ENCODE results near the gene KLK15.

DNA sequence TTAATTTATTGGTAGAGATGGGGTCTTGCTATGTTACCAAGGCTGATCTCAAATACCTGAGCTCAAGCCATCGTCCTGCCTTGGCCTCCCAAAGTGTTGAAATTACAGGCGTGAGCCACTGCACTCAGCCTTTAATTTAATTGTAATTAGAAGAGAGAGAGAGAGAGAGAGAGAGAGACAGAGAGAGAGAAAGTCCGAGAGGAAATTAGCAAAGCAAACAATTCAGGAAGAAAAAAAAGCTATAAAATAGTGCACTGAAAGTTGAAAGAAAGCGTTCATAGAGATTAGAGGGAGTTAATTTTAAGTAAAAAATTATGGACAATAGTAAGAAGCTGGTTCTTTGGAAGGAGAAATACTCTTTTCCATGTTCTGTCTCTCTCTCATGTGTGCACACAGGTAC lies 56.1 kb downstream of the KLK15 start:
- TF ChIP-seq ZZZ3 (CRISPR knock-in tag; IDR thresholded peaks at IDR 0.05; ENCODE audit: borderline replicate concordance) (no peak), REXO4 (CRISPR knock-in tag; IDR thresholded peaks at IDR 0.05; ENCODE audit: borderline replicate concordance) (no peak), SP1 (IDR thresholded peaks at IDR 0.05) (no peak), SP1 (CRISPR knock-in tag; IDR thresholded peaks at IDR 0.05) (no peak), SP5 (CRISPR knock-in tag; IDR thresholded peaks at IDR 0.05; ENCODE audit: borderline replicate concordance, low read depth) (no peak), PAX8 (CRISPR knock-in tag; IDR thresholded peaks at IDR 0.05; ENCODE audit: borderline replicate concordance) (no peak)
- TF ChIP-seq, protein P1, sequence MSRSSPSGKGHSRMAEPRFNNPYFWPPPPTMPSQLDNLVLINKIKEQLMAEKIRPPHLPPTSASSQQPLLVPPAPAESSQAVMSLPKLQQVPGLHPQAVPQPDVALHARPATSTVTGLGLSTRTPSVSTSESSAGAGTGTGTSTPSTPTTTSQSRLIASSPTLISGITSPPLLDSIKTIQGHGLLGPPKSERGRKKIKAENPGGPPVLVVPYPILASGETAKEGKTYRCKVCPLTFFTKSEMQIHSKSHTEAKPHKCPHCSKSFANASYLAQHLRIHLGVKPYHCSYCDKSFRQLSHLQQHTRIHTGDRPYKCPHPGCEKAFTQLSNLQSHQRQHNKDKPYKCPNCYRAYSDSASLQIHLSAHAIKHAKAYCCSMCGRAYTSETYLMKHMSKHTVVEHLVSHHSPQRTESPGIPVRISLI (CRISPR knock-in tag; IDR thresholded peaks at IDR 0.05; ENCODE audit: borderline replicate concordance) = no peak
